Upper lobe of right lung (tissue), 1 donor: ENCODE results near the gene CTNNBL1. TPM values are rescaled to one million over a fixed set of nuclear protein-coding genes. Genes with fewer than 3 reads are reported as not detected.

Experiments used
- ATAC-seq: fragments of 200-7000 bp; cut with Tn5 transposase; one replicate; pipeline ENCODE4 v1.9.1; 2020; ENCODE audit warnings: mild to moderate bottlenecking, moderate library complexity
- DNase-seq: peaks from one replicate; pipeline ENCODE4 v3.0.0-alpha.2; 2020
- H3K27ac ChIP-seq: fragments of 200-600 bp; one replicate; pipeline ENCODE4 v1.8.0; 2022
- H3K27me3 ChIP-seq: fragments of 200-600 bp; one replicate; pipeline ENCODE4 v1.8.0; 2022; ENCODE audit warnings: mild to moderate bottlenecking
- H3K36me3 ChIP-seq: fragments of 200-600 bp; one replicate; pipeline ENCODE4 v1.8.0; 2022
- H3K4me1 ChIP-seq: fragments of 200-600 bp; one replicate; pipeline ENCODE4 v1.8.0; 2022
- H3K4me3 ChIP-seq: fragments of 200-600 bp; one replicate; pipeline ENCODE4 v1.8.0; 2022; ENCODE audit warnings: mild to moderate bottlenecking
- H3K9me3 ChIP-seq: fragments of 200-600 bp; one replicate; pipeline ENCODE4 v1.8.0; 2022
- CTCF ChIP-seq: fragments of 200-600 bp; IDR thresholded peaks from one replicate; pipeline ENCODE4 v1.8.0; 2022; ENCODE audit warnings: antibody characterized with exemption
- intact Hi-C: fragments of 100-400 bp; cut with DNase I; formaldehyde crosslinking; loops from one replicate; pipeline ENCODE4 v1.11.0; 2022
- total RNA-seq: library from RNA; stranded (reverse); fragmentation: NEBNext Ultra II Directional; extraction: Animal tissue kit (Norgen Biotek cat#: 25700); gene quantifications from one replicate; pipeline ENCODE4 v1.2.1, GENCODE V29; 2021
- donor health status: DM: no; HTN: yes; CAD: no; lungs with severe emphysema.

The CTNNBL1 gene
- total RNA-seq, 1 donor from 2014 or later = 52.8 TPM

GRCh38 chr20:37848706-37849105 lies 154.9 kb downstream of the CTNNBL1 start:
- H3K27ac ChIP-seq = no peak overlapping the region
- no peaks in the 10 kb centered on the region for H3K27me3 ChIP-seq
- intact Hi-C loops = no loop called here
- H3K36me3 ChIP-seq = peaks cover 49% of the 10 kb centered on the region
- no peak overlapping the region for H3K4me3 ChIP-seq
- no peaks in the 10 kb centered on the region for H3K4me1 ChIP-seq
- TF ChIP-seq CTCF = no peak
- ATAC-seq = no peak
- DNase-seq = no peak
- H3K9me3 ChIP-seq = no peaks in the 10 kb centered on the region

GRCh38 chr20:37849156-37849555 lies 155.3 kb downstream of the CTNNBL1 start:
- no peaks in the 10 kb centered on the region for H3K9me3 ChIP-seq
- DNase-seq = no peak
- H3K4me3 ChIP-seq = no peak overlapping the region
- H3K27ac ChIP-seq = no peak overlapping the region
- no peak for ATAC-seq
- intact Hi-C loops = no loop called here
- no peaks in the 10 kb centered on the region for H3K4me1 ChIP-seq
- peaks cover 50% of the 10 kb centered on the region for H3K36me3 ChIP-seq
- H3K27me3 ChIP-seq = no peaks in the 10 kb centered on the region
- no peak for TF ChIP-seq CTCF

- Histone ChIP-seq H3K4me1 (no peaks in the 10 kb centered on the region), H3K9me3 (no peaks in the 10 kb centered on the region), H3K27me3 (no peaks in the 10 kb centered on the region), H3K4me3 (no peak overlapping the region), H3K36me3 (peaks cover 46% of the 10 kb centered on the region), H3K27ac (no peak overlapping the region)
- ATAC-seq (no peak), DNase-seq (no peak)
- intact Hi-C loops = no loop called here
- no peak for TF ChIP-seq CTCF
These were observed 155.7 kb downstream of the CTNNBL1 start for GRCh38 chr20:37849566-37849965.

GRCh38 chr20:37850036-37850592 lies 156.3 kb downstream of the CTNNBL1 start:
- H3K4me3 ChIP-seq = no peak overlapping the region
- peaks cover 40% of the 10 kb centered on the region for H3K36me3 ChIP-seq
- H3K27me3 ChIP-seq = no peaks in the 10 kb centered on the region
- TF ChIP-seq CTCF = no peak
- intact Hi-C loops = no loop called here
- no peak for ATAC-seq
- no peak for DNase-seq
- no peaks in the 10 kb centered on the region for H3K9me3 ChIP-seq
- H3K4me1 ChIP-seq = no peaks in the 10 kb centered on the region
- H3K27ac ChIP-seq = no peak overlapping the region

GRCh38 chr20:37850724-37851355 lies 157.0 kb downstream of the CTNNBL1 start:
- Histone ChIP-seq H3K27me3 (no peaks in the 10 kb centered on the region), H3K4me1 (no peaks in the 10 kb centered on the region), H3K9me3 (no peaks in the 10 kb centered on the region), H3K36me3 (peaks cover 33% of the 10 kb centered on the region), H3K4me3 (no peak overlapping the region), H3K27ac (no peak overlapping the region)
- intact Hi-C loops = no loop called here
- no peak for ATAC-seq
- no peak for DNase-seq
- no peak for TF ChIP-seq CTCF
